Adrenal gland (tissue), 12 donors: ENCODE results near the gene SLCO2A1. TPM values are rescaled to one million over a fixed set of nuclear protein-coding genes. Genes with fewer than 3 reads are reported as not detected.
A peak's percentile ranks its signal among the peaks of the same experiment; 100 is the strongest.

ENCODE experiments used
- DNase-seq, 7 donors: peaks; one replicate each; pipeline ENCODE4 v3.0.0-alpha.2; 2019 to 2020
- H3K27ac ChIP-seq, 5 donors: fragments of 200-600 bp; sonication (generic) in 4 of 5; 1 replicate in 3 of 5; 2 replicates in 2 of 5; pipeline versions ENCODE4 v1.5.1 to v1.8.0; 2016 to 2020; ENCODE audit warnings: mild to moderate bottlenecking in 1 of 5
- H3K27me3 ChIP-seq: fragments of 200-600 bp; 2 replicates; pipeline ENCODE4 v1.8.0; 2021
- H3K36me3 ChIP-seq, 2 donors: fragments of 200-600 bp; replicated peaks in 1 of 2; 1 replicate in 1 of 2; 2 replicates in 1 of 2; pipeline versions ENCODE4 v1.5.1 to v1.8.0; 2018 to 2022
- H3K4me1 ChIP-seq, 2 donors: fragments of 200-600 bp; replicated peaks in 1 of 2; 1 replicate in 1 of 2; 2 replicates in 1 of 2; pipeline versions ENCODE4 v1.5.1 to v1.8.0; 2018 to 2021
- H3K4me3 ChIP-seq, 4 donors: fragments of 200-600 bp; sonication (generic) in 3 of 4; one replicate each; pipeline ENCODE4 v1.5.1; 2016 to 2018
- H3K9me3 ChIP-seq, 3 donors: fragments of 200-600 bp; sonication (generic) in 1 of 3; replicated peaks in 1 of 3; 1 replicate in 2 of 3; 2 replicates in 1 of 3; pipeline versions ENCODE4 v1.5.1 to v1.8.0; 2016 to 2021
- POLR2A ChIP-seq, 2 donors: fragments of 450-650 bp; IDR thresholded peaks; one replicate each; pipeline ENCODE4 v1.6.1; 2017; ENCODE audit warnings: antibody characterized with exemption in 2 of 2, mild to moderate bottlenecking in 2 of 2, moderate library complexity in 1 of 2
- WGBS, 4 donors: extraction: QIAGEN DNeasy Blood & Tissue Kit in 2 of 4; methylation state at CpG; one replicate each; pipeline versions ENCODE4 v1.1.5 to v1.1.7; 2013 to 2017; 5-methylcytosine and 5-hydroxymethylcytosine counted together
- intact Hi-C, 2 donors: fragments of 100-400 bp; cut with DNase I; formaldehyde crosslinking; loops; one replicate each; pipeline versions ENCODE4 v1.14.1 to v1.15.0; 2022 to 2023
- polyA plus RNA-seq, 3 donors: library from polyadenylated mRNA; stranded (reverse); fragments of 200-250 nt in 2 of 3; fragments of 350-450 nt in 1 of 3; fragmentation: Illumina TruSeq in 1 of 3; extraction: RNeasy Lipid Tissue Mini Kit (QIAGEN cat#74804) in 1 of 3; gene quantifications; one replicate each; pipeline ENCODE4 v1.2.3, GENCODE V29; 2013 to 2014
- total RNA-seq, 9 donors: library from RNA; depleted of rRNA in 4 of 9; stranded (reverse); fragments of >200 nt in 4 of 9; fragments of 120-200 nt in 1 of 9; fragmentation: NEBNext Ultra II Directional in 1 of 9; extraction: Animal tissue kit (Norgen Biotek cat#: 25700) in 1 of 9; gene quantifications; one replicate each; pipeline versions ENCODE4 v1.1.0 to v1.2.4, GENCODE V29; 2013 to 2023
- TF ChIP-seq, protein P1 (sequence below), 6 experiments: fragments of 450-650 bp in 4 of 6; fragments of 200-600 bp in 2 of 6; sonication (generic) in 1 of 6; IDR thresholded peaks; 1 replicate in 5 of 6; 2 replicates in 1 of 6; pipeline versions ENCODE4 v1.5.1 to v1.8.0; 2016 to 2021; ENCODE audit warnings: antibody characterized with exemption in 6 of 6, mild to moderate bottlenecking in 2 of 6, moderate library complexity in 1 of 6
- donor health status: healthy with polysubstance abuse.
- donor health status: Bipolar disorder and iron deficiency.
- donor health status: DM: yes; HTN: yes; CAD: no.
- donor health status: DM: no; HTN: no; CAD: no.
- donor health status: DM: no; HTN: no; CAD: no.
- donor health status: DM: yes; HTN: yes; CAD: no.

SLCO2A1 gene
- total and polyA plus RNA-seq, 12 donors: 2.3 to 141 (median 29.5) TPM

DNA sequence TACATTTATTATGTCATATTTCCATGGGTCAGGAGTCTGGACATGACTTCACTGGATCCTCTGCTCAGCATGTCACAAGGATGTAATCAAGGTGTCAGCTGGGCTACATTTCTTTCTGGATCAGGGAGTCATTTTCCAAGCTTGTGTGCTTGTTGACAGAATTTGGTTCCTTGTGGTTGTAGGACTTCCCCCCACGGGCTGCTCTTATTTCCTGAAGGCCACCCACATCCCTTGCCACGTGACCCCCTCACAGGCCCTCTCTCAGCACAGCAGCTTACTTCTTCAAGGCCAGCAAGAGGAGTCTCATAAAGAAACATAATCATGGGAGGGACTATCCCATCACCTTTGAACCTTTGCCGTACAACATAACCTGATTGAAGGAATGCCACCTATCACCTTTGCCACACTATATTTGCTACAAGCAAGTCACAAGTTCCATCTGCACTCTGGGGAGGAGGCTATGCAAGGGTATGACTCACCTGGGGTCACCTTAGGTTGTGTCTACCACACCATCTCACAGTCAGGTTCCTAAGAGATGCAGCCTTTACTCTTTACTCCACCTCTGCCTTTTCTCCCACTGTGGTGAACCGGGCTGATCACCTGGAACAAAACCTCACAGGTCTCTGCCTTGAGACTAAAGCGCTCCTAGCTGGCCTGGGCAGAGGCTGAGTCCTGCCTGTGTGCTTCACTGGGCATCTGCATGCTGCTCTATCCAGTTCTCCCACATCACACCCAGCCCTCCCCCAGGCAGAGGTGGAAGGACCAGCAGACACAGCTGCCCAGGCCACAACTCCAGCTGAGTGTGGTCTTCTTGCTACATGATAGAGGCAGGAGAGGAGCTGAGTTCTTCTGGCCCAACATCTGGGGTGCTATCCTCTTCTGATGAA is 147.5 kb downstream of the SLCO2A1 start:
- Histone ChIP-seq H3K27ac (no peak overlapping the region), H3K27me3 (no peaks in the 10 kb centered on the region), H3K4me3 (no peak overlapping the region), H3K4me1 (no peaks in the 10 kb centered on the region), H3K36me3 (no peaks in the 10 kb centered on the region), H3K9me3 (peaks cover 0 to 7% (median 0%) of the 10 kb centered on the region in 3 donors)
- TF ChIP-seq POLR2A (IDR thresholded peaks at IDR 0.05): no peak
- TF ChIP-seq, protein P1, sequence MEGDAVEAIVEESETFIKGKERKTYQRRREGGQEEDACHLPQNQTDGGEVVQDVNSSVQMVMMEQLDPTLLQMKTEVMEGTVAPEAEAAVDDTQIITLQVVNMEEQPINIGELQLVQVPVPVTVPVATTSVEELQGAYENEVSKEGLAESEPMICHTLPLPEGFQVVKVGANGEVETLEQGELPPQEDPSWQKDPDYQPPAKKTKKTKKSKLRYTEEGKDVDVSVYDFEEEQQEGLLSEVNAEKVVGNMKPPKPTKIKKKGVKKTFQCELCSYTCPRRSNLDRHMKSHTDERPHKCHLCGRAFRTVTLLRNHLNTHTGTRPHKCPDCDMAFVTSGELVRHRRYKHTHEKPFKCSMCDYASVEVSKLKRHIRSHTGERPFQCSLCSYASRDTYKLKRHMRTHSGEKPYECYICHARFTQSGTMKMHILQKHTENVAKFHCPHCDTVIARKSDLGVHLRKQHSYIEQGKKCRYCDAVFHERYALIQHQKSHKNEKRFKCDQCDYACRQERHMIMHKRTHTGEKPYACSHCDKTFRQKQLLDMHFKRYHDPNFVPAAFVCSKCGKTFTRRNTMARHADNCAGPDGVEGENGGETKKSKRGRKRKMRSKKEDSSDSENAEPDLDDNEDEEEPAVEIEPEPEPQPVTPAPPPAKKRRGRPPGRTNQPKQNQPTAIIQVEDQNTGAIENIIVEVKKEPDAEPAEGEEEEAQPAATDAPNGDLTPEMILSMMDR (IDR thresholded peaks at IDR 0.05): no peak
- WGBS, 4 donors: 73 to 80% (median 76%) methylated on average over 4 to 5 of the region's 5 CpGs
- intact Hi-C loops: no loop called here
- DNase-seq: peak in 2 of 7 donors; percentile 7 to 28

DNA sequence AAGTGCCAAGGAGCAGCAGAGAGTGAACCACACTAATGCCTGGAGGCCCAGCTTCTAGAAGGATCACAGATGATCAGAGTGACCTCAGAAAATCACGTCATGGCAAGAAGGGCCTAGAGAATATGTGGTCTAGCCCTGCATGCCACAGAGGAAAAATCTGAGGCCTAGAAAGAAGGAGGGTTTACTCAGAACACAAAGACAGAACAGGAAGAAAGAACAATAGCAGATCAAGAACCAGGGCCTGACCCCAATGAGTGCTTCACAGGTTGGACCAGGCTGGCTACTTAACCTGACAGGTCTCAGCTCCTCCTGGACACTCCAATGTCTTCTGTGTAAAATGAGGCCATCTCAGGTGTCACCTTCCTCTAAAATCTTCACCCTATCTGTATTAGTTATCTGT is 148.2 kb downstream of the SLCO2A1 start:
- Histone ChIP-seq H3K27me3 (no peaks in the 10 kb centered on the region), H3K4me3 (no peak overlapping the region), H3K4me1 (no peaks in the 10 kb centered on the region), H3K27ac (no peak overlapping the region), H3K9me3 (peaks cover 0 to 7% (median 0%) of the 10 kb centered on the region in 3 donors), H3K36me3 (no peaks in the 10 kb centered on the region)
- DNase-seq: peak in 2 of 7 donors; percentile 0 to 4
- intact Hi-C loops: no loop called here
- TF ChIP-seq POLR2A (IDR thresholded peaks at IDR 0.05): no peak
- TF ChIP-seq, protein P1 (IDR thresholded peaks at IDR 0.05): no peak
- 77 to 93% (median 85%) methylated on average over 1 of the region's 1 CpG for WGBS, 4 donors

DNA sequence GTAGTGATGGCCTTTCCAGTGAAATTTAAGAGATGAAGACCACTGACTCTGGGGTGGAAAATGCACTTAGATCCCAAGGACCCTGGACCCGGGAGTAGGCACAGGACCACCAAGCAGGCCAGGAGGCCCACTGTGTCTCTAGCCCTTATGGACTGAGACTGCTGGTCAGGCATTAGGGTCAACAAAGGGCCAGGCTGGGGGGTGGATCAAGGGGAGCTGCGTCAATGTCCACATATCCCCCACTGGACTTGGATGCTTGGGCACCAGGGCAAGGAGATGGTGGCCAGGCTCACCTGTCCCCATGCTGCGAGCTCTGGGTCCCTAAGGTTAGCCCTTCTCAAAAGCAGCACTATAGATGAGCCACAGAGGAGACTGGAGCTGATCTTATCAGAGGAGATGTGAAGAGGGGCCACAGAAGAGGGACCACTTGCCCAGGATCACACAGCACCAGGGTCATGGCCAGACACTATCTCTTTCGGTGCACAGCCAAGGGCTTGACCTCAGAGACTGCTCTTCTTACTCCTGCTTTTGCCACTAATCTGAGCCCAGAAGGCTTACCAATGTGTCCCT is 148.8 kb downstream of the SLCO2A1 start:
- Histone ChIP-seq H3K9me3 (peaks cover 0 to 7% (median 0%) of the 10 kb centered on the region in 3 donors), H3K36me3 (no peaks in the 10 kb centered on the region), H3K4me3 (no peak overlapping the region), H3K4me1 (no peaks in the 10 kb centered on the region), H3K27me3 (no peaks in the 10 kb centered on the region), H3K27ac (no peak overlapping the region)
- peak in 2 of 7 donors; percentile 11 to 41 for DNase-seq
- TF ChIP-seq, protein P1 (IDR thresholded peaks at IDR 0.05): no peak
- TF ChIP-seq POLR2A (IDR thresholded peaks at IDR 0.05): no peak
- intact Hi-C loops: no loop called here
- WGBS, 4 donors: 92 to 100% (median 95%) methylated on average over 2 to 4 of the region's 4 CpGs

DNA sequence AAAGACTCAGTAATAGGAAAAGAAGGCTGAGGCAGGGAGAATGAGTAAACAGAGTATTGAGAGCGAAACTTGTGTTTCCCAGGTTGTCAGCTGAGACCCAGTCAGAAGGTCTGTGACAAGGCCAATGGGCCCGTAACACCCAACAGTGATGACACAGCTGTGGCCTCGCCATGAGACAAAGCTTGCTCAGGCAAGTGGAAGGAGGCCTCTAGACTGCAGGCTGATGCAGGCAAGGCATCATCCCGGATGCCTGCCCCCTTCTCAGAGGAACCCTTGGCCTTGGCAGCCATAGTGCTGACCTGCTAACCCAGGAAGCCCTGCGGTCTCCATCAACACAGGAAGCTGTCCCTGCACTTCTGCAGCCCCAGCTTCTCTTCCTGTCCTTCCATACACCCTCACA is 149.4 kb downstream of the SLCO2A1 start:
- 61 to 66% (median 65%) methylated on average over 5 of the region's 5 CpGs for WGBS, 4 donors
- H3K36me3 ChIP-seq: no peaks in the 10 kb centered on the region
- no peaks in the 10 kb centered on the region for H3K4me1 ChIP-seq
- H3K9me3 ChIP-seq: peaks cover 0 to 7% (median 0%) of the 10 kb centered on the region in 3 donors
- H3K27ac ChIP-seq: no peak overlapping the region
- intact Hi-C loops: no loop called here
- DNase-seq: peak in 5 of 7 donors; percentile 17 to 53 (median 29)
- H3K4me3 ChIP-seq: no peak overlapping the region
- TF ChIP-seq, protein P1 (IDR thresholded peaks at IDR 0.05): no peak
- no peak for TF ChIP-seq POLR2A (IDR thresholded peaks at IDR 0.05)
- no peaks in the 10 kb centered on the region for H3K27me3 ChIP-seq
